ENCODE data around the gene SBF2.

DNA sequence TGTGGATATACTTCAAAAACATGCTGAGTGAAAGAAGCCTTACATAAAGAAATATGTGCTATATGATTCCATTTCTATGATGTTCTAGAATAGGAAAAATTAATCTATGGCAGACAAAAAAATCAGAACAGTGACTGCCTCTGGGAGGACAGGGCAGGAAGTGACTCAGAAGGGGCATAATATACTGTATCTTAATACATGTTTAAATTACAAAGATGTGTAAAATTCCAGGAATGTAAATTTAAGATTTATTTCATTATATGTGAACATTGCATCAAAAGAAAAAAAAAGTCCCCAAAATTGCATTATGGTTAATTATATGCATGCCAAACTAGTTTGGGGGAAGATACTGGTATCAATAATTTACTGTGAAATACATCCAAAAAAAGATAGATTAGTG, 32.2 kb downstream of the SBF2 start:
- TF ChIP-seq, protein P1, sequence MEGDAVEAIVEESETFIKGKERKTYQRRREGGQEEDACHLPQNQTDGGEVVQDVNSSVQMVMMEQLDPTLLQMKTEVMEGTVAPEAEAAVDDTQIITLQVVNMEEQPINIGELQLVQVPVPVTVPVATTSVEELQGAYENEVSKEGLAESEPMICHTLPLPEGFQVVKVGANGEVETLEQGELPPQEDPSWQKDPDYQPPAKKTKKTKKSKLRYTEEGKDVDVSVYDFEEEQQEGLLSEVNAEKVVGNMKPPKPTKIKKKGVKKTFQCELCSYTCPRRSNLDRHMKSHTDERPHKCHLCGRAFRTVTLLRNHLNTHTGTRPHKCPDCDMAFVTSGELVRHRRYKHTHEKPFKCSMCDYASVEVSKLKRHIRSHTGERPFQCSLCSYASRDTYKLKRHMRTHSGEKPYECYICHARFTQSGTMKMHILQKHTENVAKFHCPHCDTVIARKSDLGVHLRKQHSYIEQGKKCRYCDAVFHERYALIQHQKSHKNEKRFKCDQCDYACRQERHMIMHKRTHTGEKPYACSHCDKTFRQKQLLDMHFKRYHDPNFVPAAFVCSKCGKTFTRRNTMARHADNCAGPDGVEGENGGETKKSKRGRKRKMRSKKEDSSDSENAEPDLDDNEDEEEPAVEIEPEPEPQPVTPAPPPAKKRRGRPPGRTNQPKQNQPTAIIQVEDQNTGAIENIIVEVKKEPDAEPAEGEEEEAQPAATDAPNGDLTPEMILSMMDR (IDR thresholded peaks at IDR 0.05 in 8 of 11, conservative IDR thresholded peaks at IDR 0.05 in 3 of 11) = no peak
- TF ChIP-seq POLR2AphosphoS5 (IDR thresholded peaks at IDR 0.05) = no peak
- TF ChIP-seq POLR2A (IDR thresholded peaks at IDR 0.05) = no peak

Data from spleen (tissue), 7 donors.